Pancreas (tissue), 10 donors: ENCODE data around the gene ARL13A. TPM values are rescaled to one million over a fixed set of nuclear protein-coding genes. Genes with fewer than 3 reads are reported as not detected.

Experiments
- ATAC-seq, 4 donors: fragments of 200-7000 bp; cut with Tn5 transposase; one replicate each; pipeline versions ENCODE4 v1.8.0 to v1.9.1; 2020; ENCODE audit warnings: mild to moderate bottlenecking in 4 of 4, moderate library complexity in 4 of 4
- DNase-seq, 6 donors: peaks; one replicate each; pipeline ENCODE4 v3.0.0-alpha.2; 2020
- FAIRE-seq: peaks from 2 replicates; lab custom pipeline; 2012; peaks lifted over from hg19 to GRCh38; lab: Jason Lieb, UNC
- H3K27ac ChIP-seq, 4 donors: fragments of 200-600 bp; sonication (generic); 1 replicate in 3 of 4; 2 replicates in 1 of 4; pipeline versions ENCODE4 v1.5.0 to v1.8.0; 2020
- H3K27me3 ChIP-seq, 4 donors: fragments of 200-600 bp; one replicate each; pipeline ENCODE4 v1.8.0; 2021
- H3K36me3 ChIP-seq, 3 donors: fragments of 200-600 bp; sonication (generic) in 1 of 3; one replicate each; pipeline versions ENCODE4 v1.5.0 to v1.8.0; 2020 to 2021
- H3K4me1 ChIP-seq, 3 donors: fragments of 200-600 bp; one replicate each; pipeline ENCODE4 v1.8.0; 2021
- H3K4me3 ChIP-seq, 4 donors: fragments of 200-600 bp; sonication (generic) in 2 of 4; one replicate each; pipeline versions ENCODE4 v1.5.0 to v1.8.0; 2020 to 2021
- H3K9me3 ChIP-seq, 4 donors: fragments of 200-600 bp; one replicate each; pipeline ENCODE4 v1.8.0; 2021
- CTCF ChIP-seq, 4 donors: fragments of 200-600 bp; sonication (generic) in 3 of 4; IDR thresholded peaks; one replicate each; pipeline versions ENCODE4 v1.5.0 to v1.8.0; 2021; ENCODE audit warnings: antibody characterized with exemption in 4 of 4
- WGBS, 2 donors: extraction: QIAGEN DNeasy Blood & Tissue Kit; methylation state at CpG; one replicate each; pipeline ENCODE4 v1.1.7; 2013; 5-methylcytosine and 5-hydroxymethylcytosine counted together
- intact Hi-C, 3 donors: fragments of 100-400 bp; cut with DNase I; formaldehyde crosslinking; loops; one replicate each; pipeline versions ENCODE4 v1.11.1 to v1.14.2; 2022
- polyA plus RNA-seq, 2 donors: library from polyadenylated mRNA; stranded (reverse); fragments of 200-250 nt; gene quantifications; one replicate each; pipeline ENCODE4 v1.2.3, GENCODE V29; 2013
- total RNA-seq, 6 donors: library from RNA; stranded (reverse); fragmentation: NEBNext Ultra II Directional in 4 of 6; extraction: Animal tissue kit (Norgen Biotek cat#: 25700) in 4 of 6; gene quantifications; one replicate each; pipeline versions ENCODE4 v1.2.1 to v1.2.4, GENCODE V29; 2021 to 2023
- donor health status: healthy with polysubstance abuse.
- donor health status: DM: no; HTN: no; CAD: no; lungs with moderate emphysema.
- donor health status: DM: no; HTN: no; CAD: no.
- donor health status: control.
- donor health status: control.
- donor health status: Bipolar disorder and iron deficiency.
- donor health status: DM: yes; HTN: yes; CAD: no.
- donor health status: DM: no; HTN: no; CAD: no.
- donor health status: DM: no; HTN: no; CAD: no.
- donor health status: DM: yes; HTN: yes; CAD: no.

ARL13A gene
- total and polyA plus RNA-seq, 8 donors, result not detected

GRCh38 chrX:101025126-101025525 lies 55.6 kb downstream of the ARL13A start:
- intact Hi-C loops, result no loop called here

DNA sequence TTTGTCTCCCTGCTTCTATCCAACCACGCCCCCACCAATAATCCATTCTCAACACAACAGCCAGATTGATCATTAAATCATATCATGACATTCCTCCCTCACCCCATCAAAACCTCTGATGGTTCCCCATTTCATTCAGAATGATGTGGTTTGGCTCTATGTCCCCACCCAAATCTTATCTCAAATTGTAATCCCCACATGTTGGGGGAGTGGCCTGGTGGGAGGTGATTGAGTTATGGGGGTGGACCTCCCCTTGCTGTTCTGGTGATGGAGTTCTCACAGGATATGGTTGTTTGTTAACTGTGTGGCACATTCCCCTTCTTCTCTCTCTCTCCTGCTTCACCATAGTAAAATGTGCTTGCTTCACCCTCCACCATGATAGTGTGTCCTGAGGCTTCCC lies 59.1 kb downstream of the ARL13A start:
- no peaks in the 10 kb centered on the region for H3K4me1 ChIP-seq
- intact Hi-C loops, result no loop called here
- no peak for TF ChIP-seq CTCF (IDR thresholded peaks at IDR 0.05)
- H3K9me3 ChIP-seq, result no peaks in the 10 kb centered on the region
- FAIRE-seq (no peak), DNase-seq (no peak), ATAC-seq (no peak)
- peaks cover 0 to 4% (median 0%) of the 10 kb centered on the region in 4 donors for H3K27me3 ChIP-seq
- H3K27ac ChIP-seq, result no peak overlapping the region
- H3K36me3 ChIP-seq, result peaks cover 0 to 4% (median 0%) of the 10 kb centered on the region in 3 donors
- H3K4me3 ChIP-seq, result no peak overlapping the region
- 73 to 100% methylated on average over 1 of the region's 1 CpG for WGBS, 2 donors

More at GRCh38 chrX:101025126-101025525, 55.6 kb downstream of the ARL13A start:
- FAIRE-seq (no peak), DNase-seq (no peak), ATAC-seq (no peak)
- no peak for TF ChIP-seq CTCF (IDR thresholded peaks at IDR 0.05)
- Histone ChIP-seq H3K4me1 (no peaks in the 10 kb centered on the region), H3K36me3 (peaks cover 0 to 9% (median 0%) of the 10 kb centered on the region in 3 donors), H3K27ac (no peak overlapping the region), H3K4me3 (no peak overlapping the region), H3K9me3 (no peaks in the 10 kb centered on the region), H3K27me3 (peaks cover 0 to 4% (median 0%) of the 10 kb centered on the region in 4 donors)

GRCh38 chrX:101029665-101030064 lies 60.2 kb downstream of the ARL13A start:
- 68 to 88% methylated on average over 1 of the region's 1 CpG for WGBS, 2 donors
- H3K9me3 ChIP-seq, result no peaks in the 10 kb centered on the region
- ATAC-seq (no peak), DNase-seq (no peak), FAIRE-seq (no peak)
- no peak overlapping the region for H3K4me3 ChIP-seq
- H3K27ac ChIP-seq, result no peak overlapping the region
- TF ChIP-seq CTCF (IDR thresholded peaks at IDR 0.05), result no peak
- intact Hi-C loops, result no loop called here
- H3K27me3 ChIP-seq, result peaks cover 0 to 4% (median 0%) of the 10 kb centered on the region in 4 donors
- no peaks in the 10 kb centered on the region for H3K4me1 ChIP-seq
- H3K36me3 ChIP-seq, result peaks cover 0 to 4% (median 0%) of the 10 kb centered on the region in 3 donors

GRCh38 chrX:101037231-101037630 lies 67.7 kb downstream of the ARL13A start:
- DNase-seq, result no peak
- Histone ChIP-seq H3K27me3 (no peaks in the 10 kb centered on the region), H3K9me3 (no peaks in the 10 kb centered on the region), H3K27ac (no peak overlapping the region), H3K4me1 (no peaks in the 10 kb centered on the region), H3K36me3 (no peaks in the 10 kb centered on the region), H3K4me3 (no peak overlapping the region)
- no peak for TF ChIP-seq CTCF (IDR thresholded peaks at IDR 0.05)
- no peak for ATAC-seq
- intact Hi-C loops, result no loop called here
- FAIRE-seq, result no peak

DNA sequence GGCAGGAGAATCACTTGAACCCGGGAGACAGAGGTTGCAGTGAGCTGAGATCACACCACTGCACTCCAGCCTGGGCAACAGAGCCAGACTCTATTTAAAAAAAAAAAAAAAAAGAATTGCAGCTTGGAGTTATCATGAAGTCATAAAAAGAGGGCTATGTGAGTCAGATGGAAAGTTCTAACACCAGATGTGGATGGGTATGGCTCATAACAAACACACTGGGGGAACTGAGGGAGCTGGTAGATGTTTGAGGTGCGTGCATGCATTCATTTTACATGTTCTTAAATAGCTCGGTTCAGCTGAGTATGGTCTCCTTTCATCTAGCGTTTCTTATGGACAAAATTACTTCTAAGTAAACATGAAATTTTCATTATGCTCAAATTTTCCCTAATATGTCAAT lies 70.7 kb downstream of the ARL13A start:
- Histone ChIP-seq H3K9me3 (no peaks in the 10 kb centered on the region), H3K36me3 (no peaks in the 10 kb centered on the region), H3K27ac (no peak overlapping the region), H3K4me1 (no peaks in the 10 kb centered on the region), H3K27me3 (no peaks in the 10 kb centered on the region), H3K4me3 (no peak overlapping the region)
- ATAC-seq (no peak), DNase-seq (no peak), FAIRE-seq (no peak)
- TF ChIP-seq CTCF (IDR thresholded peaks at IDR 0.05), result no peak
- 78 to 92% methylated on average over 4 of the region's 4 CpGs for WGBS, 2 donors
- intact Hi-C loops, result no loop called here

Other genes with a start within 250 kb of the ARL13A start
- gene SYTL4, start 237.6 kb upstream of the ARL13A start, total RNA-seq, result 10 to 100 TPM in 2 of 6 donors, 1 to 10 TPM in 4; 3.2 to 12.3 (median 7.9) TPM
- gene SYTL4, start 237.6 kb upstream of the ARL13A start, polyA plus RNA-seq, result 10 to 100 TPM in 1 of 2 donors, 1 to 10 TPM in 1; 4.0 to 23.7 TPM
- gene CSTF2, start 149.3 kb upstream of the ARL13A start, total RNA-seq, result 1 to 10 TPM; 2.5 to 6.0 (median 4.7) TPM
- gene CSTF2, start 149.3 kb upstream of the ARL13A start, polyA plus RNA-seq, result 1 to 10 TPM; 1.6 to 4.1 TPM
- gene NOX1, start 95.3 kb upstream of the ARL13A start, total RNA-seq, result under 1 TPM in 1 of 6 donors, not detected in 5; 0.16 TPM
- gene NOX1, start 95.3 kb upstream of the ARL13A start, polyA plus RNA-seq, result not detected
- gene XKRX, start 40.8 kb upstream of the ARL13A start, total RNA-seq, result under 1 TPM in 5 of 6 donors, not detected in 1; 0.05 to 0.16 (median 0.06) TPM
- under 1 TPM in 1 of 2 donors, not detected in 1; 0.35 TPM for gene XKRX, start 40.8 kb upstream of the ARL13A start, polyA plus RNA-seq
- gene TRMT2B, start 82.4 kb downstream of the ARL13A start, total RNA-seq, result 10 to 100 TPM in 1 of 6 donors, 1 to 10 TPM in 5; 6.1 to 11.4 (median 7.5) TPM
- gene TRMT2B, start 82.4 kb downstream of the ARL13A start, polyA plus RNA-seq, result 1 to 10 TPM; 7.3 to 7.4 TPM
- gene TMEM35A, start 109.2 kb downstream of the ARL13A start, total RNA-seq, result under 1 TPM in 5 of 6 donors, not detected in 1; 0.08 to 0.25 (median 0.14) TPM
- under 1 TPM; 0.34 to 0.59 TPM for gene TMEM35A, start 109.2 kb downstream of the ARL13A start, polyA plus RNA-seq
- under 1 TPM in 5 of 6 donors, not detected in 1; 0.16 to 0.44 (median 0.35) TPM for gene CENPI, start 128.5 kb downstream of the ARL13A start, total RNA-seq
- under 1 TPM; 0.26 to 0.34 TPM for gene CENPI, start 128.5 kb downstream of the ARL13A start, polyA plus RNA-seq